HUDEP-2 (cell line): ENCODE results near the gene MAP2K3.
"Not testable (repeated sequence)": the region's sequence is repeated elsewhere in the genome, so short reads cannot be mapped to it uniquely, and the experiment has no call there.

Experiments used
- DNase-seq, 76 experiments: peaks; one replicate each; lab custom pipeline; 2025; ENCODE audit not compliant: unreplicated experiment in 76 of 76; lab: John Stamatoyannopoulos, UW

MAP2K3 gene

GRCh38 chr17:21305431-21306180 lies 21.1 kb downstream of the MAP2K3 start:
- DNase-seq = not testable (repeated sequence)

- DNase-seq = not testable (repeated sequence)
Measured at GRCh38 chr17:21306611-21307272, 22.2 kb downstream of the MAP2K3 start.

DNA sequence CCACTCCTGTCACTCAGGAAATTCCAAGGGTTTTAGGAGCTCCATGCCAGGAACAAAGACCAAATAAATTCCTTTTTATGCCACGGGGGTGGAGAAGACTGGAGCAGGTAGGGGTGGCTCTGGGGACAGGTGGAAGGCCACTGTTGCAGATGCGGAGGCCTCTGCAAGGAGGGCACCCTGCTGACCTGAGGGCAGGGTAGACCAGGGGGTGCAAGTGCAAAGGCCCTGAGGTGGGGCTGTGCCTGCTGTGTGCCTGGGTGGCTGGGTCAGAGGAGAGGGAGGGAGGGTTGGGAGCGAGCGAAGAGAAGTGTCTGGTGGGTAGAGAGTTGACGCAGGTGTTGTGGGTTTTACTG lies 22.7 kb downstream of the MAP2K3 start:
- not testable (repeated sequence) for DNase-seq

DNA sequence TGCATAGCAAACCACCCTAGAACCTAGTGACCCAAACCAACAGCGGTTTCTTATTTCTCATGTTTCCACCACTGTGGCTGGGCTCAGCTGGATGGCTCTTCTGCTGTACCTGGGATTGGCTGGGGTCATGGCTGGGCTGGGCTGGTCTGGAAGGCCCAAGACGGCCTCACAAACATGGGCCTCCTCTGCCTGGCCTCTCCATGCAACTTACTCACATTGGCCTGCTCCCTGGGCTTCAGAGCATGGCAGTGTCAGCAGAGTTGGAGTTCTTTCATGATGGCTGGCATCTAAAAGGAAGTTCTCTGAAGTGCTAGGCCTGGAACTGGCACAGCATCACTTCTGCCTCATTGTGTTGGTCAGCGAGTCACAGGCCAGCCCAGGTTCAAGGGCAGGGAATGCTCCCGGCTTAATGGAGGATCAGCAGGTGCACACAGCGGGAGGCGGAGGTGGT lies 24.4 kb downstream of the MAP2K3 start:
- not testable (repeated sequence) for DNase-seq

DNA sequence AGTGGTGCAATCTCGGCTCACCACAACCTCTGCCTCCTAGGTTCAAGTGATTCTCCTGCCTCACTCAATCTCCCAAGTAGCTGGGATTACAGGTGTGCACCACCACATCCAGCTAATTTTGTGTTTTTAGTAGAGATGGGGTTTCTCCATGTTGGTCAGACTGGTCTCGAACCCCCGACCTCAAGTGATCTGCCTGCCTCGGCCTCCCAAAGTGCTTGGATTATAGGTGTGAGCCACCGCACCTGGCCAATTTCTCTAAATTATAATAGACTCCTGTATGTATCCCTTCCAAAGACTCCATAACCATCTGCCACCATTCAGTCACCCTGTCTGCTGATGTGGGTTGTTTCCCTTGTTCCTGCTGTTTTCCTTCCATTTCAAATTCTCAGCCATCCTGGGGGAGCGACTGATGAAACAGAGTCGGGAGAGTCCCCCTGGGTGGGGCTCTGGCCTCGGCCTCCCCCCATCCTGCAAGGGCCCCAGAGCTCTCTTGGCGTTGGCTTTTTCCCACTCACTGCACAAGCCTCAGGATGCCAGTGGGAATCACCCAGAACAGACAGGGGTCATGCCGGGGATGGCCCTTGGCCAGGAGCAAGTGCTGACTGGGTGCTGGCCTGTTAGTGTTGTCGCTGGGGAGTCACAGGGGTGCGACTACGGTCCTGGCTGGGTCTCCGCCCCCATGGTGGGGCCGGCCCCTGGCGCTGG lies 25.7 kb downstream of the MAP2K3 start:
- DNase-seq = not testable (repeated sequence)

- DNase-seq = not testable (repeated sequence)
Measured at GRCh38 chr17:21310766-21311602, 26.5 kb downstream of the MAP2K3 start.

GRCh38 chr17:21313320-21313719 lies 28.8 kb downstream of the MAP2K3 start:
- no peak for DNase-seq

- DNase-seq = not testable (repeated sequence)
Measured at GRCh38 chr17:21313761-21314160, 29.2 kb downstream of the MAP2K3 start.

- not testable (repeated sequence) for DNase-seq
Measured at GRCh38 chr17:21314261-21314664, 29.8 kb downstream of the MAP2K3 start.

GRCh38 chr17:21314701-21315111 lies 30.2 kb downstream of the MAP2K3 start:
- not testable (repeated sequence) for DNase-seq

DNA sequence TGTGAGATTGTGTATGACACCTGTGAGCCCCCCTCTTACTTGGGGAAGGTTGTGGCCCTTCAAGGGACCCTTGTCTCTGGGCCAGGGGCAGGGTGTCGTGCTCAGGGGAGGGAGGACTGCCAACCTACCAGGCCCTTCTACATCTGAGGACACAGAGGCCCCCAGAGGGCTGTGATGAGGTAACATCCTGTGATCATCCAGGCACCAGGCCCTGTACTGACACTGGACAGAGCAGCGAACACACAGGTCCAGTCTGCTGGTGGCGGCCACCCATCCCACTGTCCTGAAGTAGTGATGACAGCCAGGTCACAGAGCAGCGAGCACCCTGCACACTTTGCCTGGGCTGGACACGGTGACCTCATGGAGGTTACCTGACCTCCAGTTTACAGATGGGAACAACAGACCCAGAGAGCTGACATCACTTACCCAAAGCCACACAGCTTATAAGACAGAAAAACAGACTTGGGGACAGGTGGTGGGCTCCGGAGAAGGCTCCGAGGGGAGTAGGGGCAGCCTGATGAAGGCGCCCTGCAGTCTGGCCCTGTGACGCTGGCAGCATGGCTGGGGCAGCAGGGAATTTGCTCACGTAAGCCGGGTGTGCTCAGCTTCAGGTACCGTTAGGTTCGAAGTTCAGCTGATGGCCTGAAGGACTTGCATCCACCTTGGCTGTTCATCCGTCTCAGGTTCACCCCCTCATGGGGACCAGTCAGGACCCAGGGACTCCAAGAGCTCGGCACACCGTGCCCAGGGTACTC lies 30.9 kb downstream of the MAP2K3 start:
- DNase-seq = not testable (repeated sequence)

- DNase-seq = not testable (repeated sequence)
Measured at GRCh38 chr17:21316212-21316886, 31.8 kb downstream of the MAP2K3 start.

- DNase-seq = peak in 1 of 76 experiments; percentile 22
Measured at GRCh38 chr17:21316887-21317500, 32.5 kb downstream of the MAP2K3 start.

GRCh38 chr17:21317821-21318220 lies 33.3 kb downstream of the MAP2K3 start:
- not testable (repeated sequence) for DNase-seq

DNA sequence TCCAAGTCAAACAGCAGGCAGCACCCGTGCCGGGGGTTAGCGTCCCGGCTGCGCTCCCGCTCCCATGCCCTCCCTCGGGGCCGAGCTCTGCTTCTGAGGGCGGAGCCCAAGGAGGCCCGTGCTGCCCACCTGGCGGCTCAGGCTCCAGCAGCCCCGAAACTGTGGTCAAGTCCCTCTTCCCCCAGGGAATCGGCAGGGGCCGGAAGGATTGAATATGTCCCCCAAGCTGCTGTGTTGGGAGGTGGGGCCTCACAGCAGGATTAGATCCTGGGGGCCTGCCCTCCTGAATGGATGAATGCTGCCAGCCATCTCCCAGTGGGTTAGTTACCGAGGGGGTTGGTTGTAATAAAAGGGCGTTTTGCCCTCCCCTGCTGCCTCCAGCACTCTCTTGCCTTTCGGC lies 33.9 kb downstream of the MAP2K3 start:
- DNase-seq = no peak

DNA sequence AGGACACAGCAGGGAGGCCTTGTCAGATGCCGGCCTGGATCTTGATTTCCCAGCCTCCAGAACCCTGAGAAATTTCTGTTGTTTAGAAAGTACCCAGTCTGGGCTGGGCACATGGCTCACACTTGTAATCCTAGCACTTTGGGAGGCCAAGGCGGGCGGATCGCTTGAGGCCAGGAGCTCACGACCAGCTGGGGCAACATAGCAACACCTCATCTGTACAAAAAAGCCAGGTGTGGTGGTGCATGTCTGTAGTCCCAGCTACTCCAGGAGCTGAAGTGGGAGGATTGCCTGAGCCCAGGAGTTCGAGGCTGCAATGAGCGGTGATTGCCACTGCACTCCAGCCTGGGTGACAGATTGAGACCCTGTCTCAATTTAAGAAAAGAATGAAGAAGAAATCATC lies 34.3 kb downstream of the MAP2K3 start:
- DNase-seq = not testable (repeated sequence)

DNA sequence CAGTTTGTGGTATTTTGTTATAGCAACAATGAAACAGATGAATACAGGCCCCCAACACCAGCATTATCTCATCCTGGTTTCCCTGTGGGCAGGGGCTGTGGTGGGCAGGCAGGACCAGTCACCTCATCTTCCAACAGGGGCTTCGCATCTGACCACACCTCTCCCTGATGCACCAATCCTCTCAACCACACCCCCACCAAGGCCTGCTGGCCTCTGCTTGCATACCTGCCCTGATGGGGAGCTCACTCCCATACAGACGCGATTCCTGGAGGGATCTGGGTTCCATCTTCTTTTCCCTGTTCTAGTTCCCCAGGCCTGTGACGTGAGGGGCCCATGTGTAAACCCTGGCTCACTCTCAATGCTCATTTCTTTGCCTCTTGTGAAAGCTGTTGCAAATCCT lies 34.7 kb downstream of the MAP2K3 start:
- not testable (repeated sequence) for DNase-seq

DNA sequence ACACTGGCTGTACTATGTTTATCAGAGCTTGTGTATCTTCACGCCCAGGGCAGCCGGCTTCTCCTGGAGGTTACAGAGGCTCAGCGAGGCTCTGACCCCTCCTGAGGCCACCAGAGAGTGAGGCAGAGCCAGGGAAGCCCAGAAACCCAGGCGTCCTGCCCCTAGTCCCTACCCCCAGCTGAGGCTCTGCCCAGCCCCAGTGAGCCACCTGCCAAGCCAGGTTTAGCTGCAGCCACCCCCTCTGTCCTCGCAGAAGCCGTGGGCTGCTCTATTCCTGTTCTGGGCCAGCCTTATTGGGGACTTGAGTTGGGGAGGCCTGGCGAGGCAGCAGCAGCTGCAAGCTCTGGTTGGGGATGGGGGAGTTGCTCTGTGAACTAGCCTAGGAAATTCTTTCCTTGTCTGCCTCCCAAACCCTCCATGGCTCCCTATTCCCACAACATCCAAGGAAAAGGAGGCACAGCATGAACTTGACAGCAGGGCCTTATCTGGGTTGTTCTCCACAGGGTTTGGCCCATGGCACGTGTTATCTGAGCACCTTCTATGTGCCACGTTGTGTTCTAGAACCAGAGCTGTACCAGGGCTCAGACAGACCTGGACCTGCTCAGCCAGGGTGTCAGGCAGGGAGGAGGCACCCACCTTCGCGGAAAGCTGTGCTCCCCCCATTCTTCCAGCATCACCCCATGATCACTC lies 35.3 kb downstream of the MAP2K3 start:
- peak in 11 of 76 experiments; percentile 2 to 35 (median 17) for DNase-seq
